Testis (tissue), 2 donors: ENCODE results near the gene TFE3.

ENCODE experiments used
- POLR2A ChIP-seq: fragments of 450-650 bp; IDR thresholded peaks from one replicate; pipeline ENCODE4 v1.6.1; 2017; ENCODE audit warnings: antibody characterized with exemption, mild to moderate bottlenecking, moderate library complexity
- TF ChIP-seq, protein P1 (sequence below), 3 experiments: fragments of 450-650 bp in 2 of 3; fragments of 200-600 bp in 1 of 3; sonication (generic) in 1 of 3; IDR thresholded peaks; one replicate each; pipeline ENCODE4 v1.5.1; 2016 to 2019; ENCODE audit warnings: antibody characterized with exemption in 3 of 3, mild to moderate bottlenecking in 2 of 3, moderate library complexity in 1 of 3

DNA sequence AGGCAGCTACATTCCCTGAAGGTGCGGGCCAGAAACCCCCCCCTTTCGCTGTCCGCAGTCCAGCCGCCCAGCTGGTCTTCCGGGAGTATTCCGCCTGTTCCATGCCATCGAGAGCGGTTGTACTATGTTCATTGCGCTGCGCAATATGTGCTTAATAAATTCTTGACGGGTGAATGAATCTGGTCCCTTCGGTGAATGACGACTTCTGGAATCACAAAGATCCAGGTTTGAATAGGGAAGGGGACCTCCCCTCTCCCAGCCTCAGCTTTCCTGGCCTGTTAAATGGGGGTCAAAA lies 777 bp upstream of the TFE3 start:
- TF ChIP-seq, protein P1, sequence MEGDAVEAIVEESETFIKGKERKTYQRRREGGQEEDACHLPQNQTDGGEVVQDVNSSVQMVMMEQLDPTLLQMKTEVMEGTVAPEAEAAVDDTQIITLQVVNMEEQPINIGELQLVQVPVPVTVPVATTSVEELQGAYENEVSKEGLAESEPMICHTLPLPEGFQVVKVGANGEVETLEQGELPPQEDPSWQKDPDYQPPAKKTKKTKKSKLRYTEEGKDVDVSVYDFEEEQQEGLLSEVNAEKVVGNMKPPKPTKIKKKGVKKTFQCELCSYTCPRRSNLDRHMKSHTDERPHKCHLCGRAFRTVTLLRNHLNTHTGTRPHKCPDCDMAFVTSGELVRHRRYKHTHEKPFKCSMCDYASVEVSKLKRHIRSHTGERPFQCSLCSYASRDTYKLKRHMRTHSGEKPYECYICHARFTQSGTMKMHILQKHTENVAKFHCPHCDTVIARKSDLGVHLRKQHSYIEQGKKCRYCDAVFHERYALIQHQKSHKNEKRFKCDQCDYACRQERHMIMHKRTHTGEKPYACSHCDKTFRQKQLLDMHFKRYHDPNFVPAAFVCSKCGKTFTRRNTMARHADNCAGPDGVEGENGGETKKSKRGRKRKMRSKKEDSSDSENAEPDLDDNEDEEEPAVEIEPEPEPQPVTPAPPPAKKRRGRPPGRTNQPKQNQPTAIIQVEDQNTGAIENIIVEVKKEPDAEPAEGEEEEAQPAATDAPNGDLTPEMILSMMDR (IDR thresholded peaks at IDR 0.05), result no peak
- TF ChIP-seq POLR2A, result no peak
